Lung (tissue), 12 donors: Measurements from ENCODE around the gene TSPEAR. TPM values are rescaled to one million over a fixed set of nuclear protein-coding genes. Genes with fewer than 3 reads are reported as not detected.
A peak's percentile ranks its signal among the peaks of the same experiment; 100 is the strongest.

ENCODE experiments used
- ATAC-seq: fragments of 200-7000 bp; cut with Tn5 transposase; one replicate; pipeline ENCODE4 v1.9.1; 2020; ENCODE audit warnings: moderate number of reproducible peaks; ENCODE audit not compliant: insufficient read depth, low FRiP score
- DNase-seq, 3 donors: peaks; one replicate each; pipeline ENCODE4 v3.0.0-alpha.2; 2013 to 2017
- H3K27ac ChIP-seq, 2 donors: one replicate each; pipeline ENCODE4 v1.5.1; 2013; ENCODE audit warnings: mild to moderate bottlenecking in 2 of 2, moderate library complexity in 2 of 2, control low read depth in 1 of 2, inconsistent platforms in 1 of 2, low read depth in 1 of 2, low read length in 1 of 2
- H3K27me3 ChIP-seq, 3 donors: one replicate each; pipeline ENCODE4 v1.5.1; 2013; ENCODE audit warnings: low read length in 2 of 3; ENCODE audit not compliant: control insufficient read depth in 3 of 3, insufficient read depth in 3 of 3
- H3K36me3 ChIP-seq, 4 donors: one replicate each; pipeline ENCODE4 v1.5.1; 2013; ENCODE audit warnings: low read length in 4 of 4, mild to moderate bottlenecking in 1 of 4, moderate library complexity in 1 of 4; ENCODE audit not compliant: control insufficient read depth in 4 of 4, insufficient read depth in 4 of 4
- H3K4me1 ChIP-seq, 5 donors: one replicate each; pipeline ENCODE4 v1.5.1; 2013; ENCODE audit warnings: low read length in 5 of 5, mild to moderate bottlenecking in 2 of 5, moderate library complexity in 1 of 5; ENCODE audit not compliant: control insufficient read depth in 5 of 5, insufficient read depth in 5 of 5
- H3K4me3 ChIP-seq: one replicate; pipeline ENCODE4 v1.5.1; 2013; ENCODE audit warnings: mild to moderate bottlenecking, control low read depth, moderate library complexity
- H3K9ac ChIP-seq, 2 donors: one replicate each; pipeline ENCODE4 v1.5.1; 2013; ENCODE audit warnings: low read length in 2 of 2, control low read depth in 1 of 2; ENCODE audit not compliant: insufficient read depth in 1 of 2
- H3K9me3 ChIP-seq, 4 donors: one replicate each; pipeline ENCODE4 v1.5.1; 2013; ENCODE audit warnings: low read length in 3 of 4, mild to moderate bottlenecking in 1 of 4, moderate library complexity in 1 of 4; ENCODE audit not compliant: control insufficient read depth in 4 of 4, insufficient read depth in 3 of 4
- WGBS, 2 donors: extraction: QIAGEN DNeasy Blood & Tissue Kit; methylation state at CpG; one replicate each; pipeline ENCODE4 v1.1.7; 2013; 5-methylcytosine and 5-hydroxymethylcytosine counted together
- polyA plus RNA-seq, 2 donors: library from polyadenylated mRNA; stranded (reverse); fragments of 200-250 nt; gene quantifications; one replicate each; pipeline ENCODE4 v1.2.1, GENCODE V29; 2013
- total RNA-seq, 2 donors: library from RNA; depleted of rRNA in 1 of 2; stranded (reverse); fragments of >200 nt in 1 of 2; gene quantifications; one replicate each; pipeline ENCODE4 v1.2.1, GENCODE V29; 2014 to 2021
- TF ChIP-seq, protein P1 (sequence below): IDR thresholded peaks from 2 replicates; pipeline ENCODE4 v1.5.1; 2012; ENCODE audit warnings: mild to moderate bottlenecking; ENCODE audit errors: control extremely low read depth, extremely low read depth
- donor health status: control.
- donor health status: control.
- donor health status: Bipolar disorder and iron deficiency.
- donor health status: healthy.
- donor health status: DM: yes; HTN: yes; CAD: no.

TSPEAR gene
- total and polyA plus RNA-seq, 4 donors = 0.02 to 2.1 (median 0.27) TPM

- 57 to 69% methylated on average over 16 of the region's 16 CpGs for WGBS, 2 donors
- TF ChIP-seq, protein P1, sequence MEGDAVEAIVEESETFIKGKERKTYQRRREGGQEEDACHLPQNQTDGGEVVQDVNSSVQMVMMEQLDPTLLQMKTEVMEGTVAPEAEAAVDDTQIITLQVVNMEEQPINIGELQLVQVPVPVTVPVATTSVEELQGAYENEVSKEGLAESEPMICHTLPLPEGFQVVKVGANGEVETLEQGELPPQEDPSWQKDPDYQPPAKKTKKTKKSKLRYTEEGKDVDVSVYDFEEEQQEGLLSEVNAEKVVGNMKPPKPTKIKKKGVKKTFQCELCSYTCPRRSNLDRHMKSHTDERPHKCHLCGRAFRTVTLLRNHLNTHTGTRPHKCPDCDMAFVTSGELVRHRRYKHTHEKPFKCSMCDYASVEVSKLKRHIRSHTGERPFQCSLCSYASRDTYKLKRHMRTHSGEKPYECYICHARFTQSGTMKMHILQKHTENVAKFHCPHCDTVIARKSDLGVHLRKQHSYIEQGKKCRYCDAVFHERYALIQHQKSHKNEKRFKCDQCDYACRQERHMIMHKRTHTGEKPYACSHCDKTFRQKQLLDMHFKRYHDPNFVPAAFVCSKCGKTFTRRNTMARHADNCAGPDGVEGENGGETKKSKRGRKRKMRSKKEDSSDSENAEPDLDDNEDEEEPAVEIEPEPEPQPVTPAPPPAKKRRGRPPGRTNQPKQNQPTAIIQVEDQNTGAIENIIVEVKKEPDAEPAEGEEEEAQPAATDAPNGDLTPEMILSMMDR = no peak
- ATAC-seq = no peak
- Histone ChIP-seq H3K36me3 (no peaks in the 10 kb centered on the region), H3K4me3 (no peak overlapping the region), H3K27ac (no peak overlapping the region), H3K9me3 (no peaks in the 10 kb centered on the region), H3K27me3 (peaks cover 0 to 4% (median 0%) of the 10 kb centered on the region in 3 donors), H3K4me1 (peaks cover 0 to 6% (median 0%) of the 10 kb centered on the region in 5 donors), H3K9ac (peak overlapping the region in 1 of 2 donors; percentile 37)
- DNase-seq = no peak
Observed at GRCh38 chr21:44748621-44749020, 37.2 kb upstream of the TSPEAR start.

DNA sequence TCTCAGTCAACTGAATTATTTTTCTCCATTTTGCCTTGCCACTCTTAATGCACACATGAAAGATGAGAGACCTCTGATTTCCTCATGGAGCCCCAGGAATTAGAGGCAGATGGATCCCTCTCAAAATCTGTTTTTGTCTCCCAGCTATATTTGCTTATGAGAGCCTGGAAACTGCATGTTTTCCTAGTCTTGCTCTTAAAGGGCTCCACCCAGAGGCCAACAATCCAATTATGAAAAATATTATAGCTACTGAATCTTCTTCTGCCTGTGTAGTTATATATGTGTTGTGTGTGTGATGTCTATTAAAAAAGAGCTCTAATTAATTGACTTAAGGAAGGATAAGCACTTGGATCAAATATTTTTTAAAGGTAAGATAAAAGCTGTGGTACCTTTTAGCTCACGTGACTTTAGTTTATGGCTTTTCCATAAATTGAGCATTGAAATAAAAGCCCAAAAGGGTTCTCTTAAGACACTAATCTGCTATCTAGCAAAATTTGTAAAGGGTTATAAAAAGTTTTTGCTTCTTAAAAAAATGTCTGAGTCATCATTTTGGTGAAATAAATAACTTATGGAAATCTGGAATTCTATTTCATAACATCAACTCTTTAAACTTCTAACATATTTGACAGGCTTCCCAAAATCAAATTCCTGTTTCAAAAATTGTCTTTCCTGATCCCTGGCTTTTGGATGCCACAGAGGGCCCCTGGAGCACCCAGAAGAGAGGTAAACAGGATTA, 31.2 kb upstream of the TSPEAR start:
- Histone ChIP-seq H3K4me1 (no peaks in the 10 kb centered on the region), H3K27ac (no peak overlapping the region), H3K27me3 (no peaks in the 10 kb centered on the region), H3K9me3 (peaks cover 3 to 21% (median 12%) of the 10 kb centered on the region in 4 donors), H3K36me3 (no peaks in the 10 kb centered on the region), H3K9ac (no peak overlapping the region), H3K4me3 (no peak overlapping the region)
- ATAC-seq = no peak
- no peak for DNase-seq
- TF ChIP-seq, protein P1 = no peak
- WGBS, 2 donors = 94 to 98% methylated on average over 1 of the region's 1 CpG

GRCh38 chr21:44741921-44742320, 30.5 kb upstream of the TSPEAR start:
- Histone ChIP-seq H3K4me1 (no peaks in the 10 kb centered on the region), H3K9me3 (peaks cover 3 to 26% (median 15%) of the 10 kb centered on the region in 4 donors), H3K4me3 (no peak overlapping the region), H3K27me3 (no peaks in the 10 kb centered on the region), H3K9ac (no peak overlapping the region), H3K36me3 (no peaks in the 10 kb centered on the region), H3K27ac (no peak overlapping the region)
- TF ChIP-seq, protein P1 = no peak
- 95 to 96% methylated on average over 3 of the region's 3 CpGs for WGBS, 2 donors
- DNase-seq = no peak
- no peak for ATAC-seq
